ENCODE results near the gene SPRED2. TPM values are rescaled to one million over a fixed set of nuclear protein-coding genes. Genes with fewer than 3 reads are reported as not detected.

The SPRED2 gene
- total and polyA plus RNA-seq, 2 donors from 2014 or later: 8.9 to 42.3 TPM

- FAIRE-seq (no peak), DNase-seq (no peak)
- no peaks in the 10 kb centered on the region for H3K9me3 ChIP-seq (ENCODE audit: control insufficient read depth in 2 of 3, insufficient read depth in 1 of 3, low read length in 3 of 3)
- TF ChIP-seq CTCF (IDR thresholded peaks at IDR 0.05; ENCODE audit: borderline replicate concordance, extremely low read depth, insufficient read depth): no peak
- peaks cover 0 to 6% (median 4%) of the 10 kb centered on the region in 3 donors for H3K4me1 ChIP-seq (ENCODE audit: control insufficient read depth in 2 of 3, insufficient read depth in 2 of 3, low read depth in 1 of 3, low read length in 3 of 3)
- intact Hi-C loops (cut with DNase I): no loop called here
- H3K9ac ChIP-seq (ENCODE audit: low read length in 3 of 3): no peak overlapping the region
- no peaks in the 10 kb centered on the region for H3K27me3 ChIP-seq (ENCODE audit: control insufficient read depth, insufficient read depth, low read length)
- H3K36me3 ChIP-seq (ENCODE audit: control insufficient read depth in 2 of 3, insufficient read depth in 3 of 3, low read length in 3 of 3): no peaks in the 10 kb centered on the region
- no peak overlapping the region for H3K27ac ChIP-seq (ENCODE audit: low read depth in 2 of 2, low read length in 2 of 2)
- H3K4me3 ChIP-seq (ENCODE audit: low read length in 3 of 3): no peak overlapping the region
Observed at GRCh38 chr2:65402780-65403528, 29.4 kb downstream of the SPRED2 start.

GRCh38 chr2:65402323-65402722 is 30.1 kb downstream of the SPRED2 start:
- TF ChIP-seq CTCF (IDR thresholded peaks at IDR 0.05; ENCODE audit: borderline replicate concordance, extremely low read depth, insufficient read depth): no peak
- no peak for DNase-seq
- Histone ChIP-seq H3K4me1 (ENCODE audit: control insufficient read depth in 2 of 3, insufficient read depth in 2 of 3, low read depth in 1 of 3, low read length in 3 of 3) (peaks cover 0 to 4% (median 3%) of the 10 kb centered on the region in 3 donors), H3K9ac (ENCODE audit: low read length in 3 of 3) (no peak overlapping the region), H3K9me3 (ENCODE audit: control insufficient read depth in 2 of 3, insufficient read depth in 1 of 3, low read length in 3 of 3) (no peaks in the 10 kb centered on the region), H3K27ac (ENCODE audit: low read depth in 2 of 2, low read length in 2 of 2) (no peak overlapping the region), H3K27me3 (ENCODE audit: control insufficient read depth, insufficient read depth, low read length) (no peaks in the 10 kb centered on the region), H3K4me3 (ENCODE audit: low read length in 3 of 3) (no peak overlapping the region), H3K36me3 (ENCODE audit: control insufficient read depth in 2 of 3, insufficient read depth in 3 of 3, low read length in 3 of 3) (no peaks in the 10 kb centered on the region)
- FAIRE-seq: no peak
- intact Hi-C loops (cut with DNase I): no loop called here

- no peaks in the 10 kb centered on the region for H3K27me3 ChIP-seq (ENCODE audit: control insufficient read depth, insufficient read depth, low read length)
- no peaks in the 10 kb centered on the region for H3K36me3 ChIP-seq (ENCODE audit: control insufficient read depth in 2 of 3, insufficient read depth in 3 of 3, low read length in 3 of 3)
- H3K4me1 ChIP-seq (ENCODE audit: control insufficient read depth in 2 of 3, insufficient read depth in 2 of 3, low read depth in 1 of 3, low read length in 3 of 3): peaks cover 0 to 10% (median 0%) of the 10 kb centered on the region in 3 donors
- H3K9me3 ChIP-seq (ENCODE audit: control insufficient read depth in 2 of 3, insufficient read depth in 1 of 3, low read length in 3 of 3): no peaks in the 10 kb centered on the region
- H3K4me3 ChIP-seq (ENCODE audit: low read length in 3 of 3): no peak overlapping the region
- H3K9ac ChIP-seq (ENCODE audit: low read length in 3 of 3): no peak overlapping the region
- no peak overlapping the region for H3K27ac ChIP-seq (ENCODE audit: low read depth in 2 of 2, low read length in 2 of 2)
- intact Hi-C loops (cut with DNase I): no loop called here
- no peak for FAIRE-seq
- TF ChIP-seq CTCF (IDR thresholded peaks at IDR 0.05; ENCODE audit: borderline replicate concordance, extremely low read depth, insufficient read depth): no peak
- DNase-seq: no peak
Observed at GRCh38 chr2:65397122-65397521, 35.3 kb downstream of the SPRED2 start.
